WERI-Rb-1 (cell line): ENCODE measurements around the gene LAMA5.

Experiments
- DNase-seq: peaks from one replicate; pipeline ENCODE4 v3.0.0-alpha.2; 2020
- H3K27ac ChIP-seq: fragments of 250-450 bp; sonication (Bioruptor Pico); 2 replicates; pipeline ENCODE4 v1.5.1; 2020; ENCODE audit warnings: mild to moderate bottlenecking, moderate library complexity
- H3K27me3 ChIP-seq: fragments of 250-450 bp; sonication (Bioruptor Pico); 2 replicates; pipeline ENCODE4 v1.5.1; 2021; ENCODE audit warnings: mild to moderate bottlenecking, low read depth, moderate library complexity; ENCODE audit not compliant: insufficient read depth, severe bottlenecking
- H3K36me3 ChIP-seq: fragments of 250-450 bp; sonication (Bioruptor Pico); 2 replicates; pipeline ENCODE4 v1.5.1; 2020; ENCODE audit warnings: mild to moderate bottlenecking, moderate library complexity
- H3K4me3 ChIP-seq: 2 replicates; pipeline ENCODE4 v1.5.1; 2011; ENCODE audit warnings: low read depth, mild to moderate bottlenecking, control low read depth, low read length
- H3K9me3 ChIP-seq: fragments of 250-450 bp; sonication (Bioruptor Pico); 2 replicates; pipeline ENCODE4 v1.5.1; 2021; ENCODE audit warnings: mild to moderate bottlenecking, moderate library complexity; ENCODE audit not compliant: severe bottlenecking
- CTCF ChIP-seq: IDR thresholded peaks from 2 replicates; pipeline ENCODE4 v1.5.1; 2011; ENCODE audit warnings: low read depth, mild to moderate bottlenecking, control low read depth, inconsistent platforms, low read length

LAMA5 gene

GRCh38 chr20:62400021-62400420 is 32.9 kb upstream of the LAMA5 start:
- Histone ChIP-seq H3K27me3 (no peaks in the 10 kb centered on the region), H3K4me3 (no peak overlapping the region), H3K27ac (no peak overlapping the region), H3K36me3 (peaks cover 30% of the 10 kb centered on the region), H3K9me3 (no peaks in the 10 kb centered on the region)
- no peak for TF ChIP-seq CTCF
- DNase-seq, result no peak

DNA sequence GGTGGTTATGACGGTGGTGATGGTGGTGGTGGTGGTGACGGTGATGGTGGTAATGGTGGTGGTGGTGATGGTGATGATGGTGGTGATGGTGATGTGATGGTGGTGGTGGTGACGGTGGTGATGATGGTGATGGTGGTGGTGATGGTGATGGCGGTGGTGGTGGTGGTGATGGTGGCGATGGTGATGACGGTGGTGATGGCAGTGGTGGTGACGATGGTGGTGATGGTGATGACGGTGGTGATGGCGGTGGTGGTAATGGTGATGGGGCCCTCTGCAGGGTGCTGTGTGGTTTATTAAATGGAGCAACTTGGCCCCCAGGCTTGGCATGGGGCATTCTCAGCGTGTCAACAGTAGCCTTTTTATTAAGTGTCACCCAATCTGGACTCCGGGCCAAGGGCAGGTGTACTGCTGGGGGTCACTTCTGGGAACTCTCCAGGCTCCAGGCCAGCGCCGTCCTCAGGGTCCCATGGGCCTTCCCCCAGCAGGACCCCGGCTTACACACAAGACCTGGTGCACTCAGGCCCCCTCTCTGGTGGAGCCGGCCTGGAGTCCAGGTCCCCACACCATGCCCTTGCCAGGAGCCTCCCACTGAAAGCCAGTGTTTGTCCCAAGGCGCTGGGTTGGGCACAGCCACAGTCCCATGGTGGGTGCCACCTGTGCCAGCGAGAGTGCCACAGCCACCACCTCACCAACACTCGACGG is 31.2 kb upstream of the LAMA5 start:
- Histone ChIP-seq H3K4me3 (no peak overlapping the region), H3K27me3 (no peaks in the 10 kb centered on the region), H3K36me3 (peaks cover 33% of the 10 kb centered on the region), H3K9me3 (no peaks in the 10 kb centered on the region), H3K27ac (no peak overlapping the region)
- no peak for TF ChIP-seq CTCF
- DNase-seq, result no peak

DNA sequence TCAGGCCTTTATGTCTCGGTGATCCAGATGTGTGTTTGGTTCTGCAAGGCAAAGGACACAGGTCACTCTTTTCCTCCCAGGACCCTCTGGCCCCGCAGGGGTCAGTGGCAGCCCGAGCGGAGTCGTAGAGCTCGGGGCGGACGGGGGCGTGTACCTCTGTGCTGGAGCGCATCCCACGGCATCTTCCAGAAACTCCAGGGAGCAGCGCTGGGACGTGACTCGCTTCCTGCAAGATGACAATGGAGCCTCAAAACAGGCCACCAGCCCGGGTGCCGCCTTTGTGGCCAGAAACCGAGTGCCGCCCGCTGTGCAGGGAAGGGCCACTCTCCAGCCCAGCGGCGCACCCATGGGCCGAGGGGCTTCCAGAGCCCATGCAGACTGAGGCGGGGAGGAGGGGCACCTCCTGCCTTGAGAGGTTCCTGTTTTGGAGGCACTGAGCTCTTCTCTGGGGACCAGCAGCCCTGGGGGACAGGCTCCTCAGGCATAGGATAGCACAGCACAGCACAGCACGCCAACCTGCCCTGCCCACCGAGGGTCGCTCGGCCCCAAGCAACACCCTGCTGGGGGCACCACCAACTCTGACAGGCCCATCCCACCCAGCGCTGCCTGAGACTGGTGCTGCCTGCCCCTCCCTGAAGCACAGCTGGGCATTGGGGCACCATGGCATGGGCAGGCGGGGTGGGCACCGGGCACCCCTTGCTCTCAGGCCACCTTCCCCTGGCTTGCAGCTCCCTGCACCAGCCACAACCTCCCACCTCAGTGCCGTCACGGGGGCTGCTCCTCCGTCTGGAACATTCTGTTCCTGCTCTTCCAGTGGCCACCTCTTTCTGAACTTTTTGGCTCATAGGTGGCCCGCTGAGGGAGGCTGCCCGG is 29.5 kb upstream of the LAMA5 start:
- TF ChIP-seq CTCF, result no peak
- no peaks in the 10 kb centered on the region for H3K9me3 ChIP-seq
- H3K27me3 ChIP-seq, result no peaks in the 10 kb centered on the region
- H3K36me3 ChIP-seq, result peaks cover 35% of the 10 kb centered on the region
- no peak overlapping the region for H3K4me3 ChIP-seq
- H3K27ac ChIP-seq, result no peak overlapping the region
- no peak for DNase-seq

DNA sequence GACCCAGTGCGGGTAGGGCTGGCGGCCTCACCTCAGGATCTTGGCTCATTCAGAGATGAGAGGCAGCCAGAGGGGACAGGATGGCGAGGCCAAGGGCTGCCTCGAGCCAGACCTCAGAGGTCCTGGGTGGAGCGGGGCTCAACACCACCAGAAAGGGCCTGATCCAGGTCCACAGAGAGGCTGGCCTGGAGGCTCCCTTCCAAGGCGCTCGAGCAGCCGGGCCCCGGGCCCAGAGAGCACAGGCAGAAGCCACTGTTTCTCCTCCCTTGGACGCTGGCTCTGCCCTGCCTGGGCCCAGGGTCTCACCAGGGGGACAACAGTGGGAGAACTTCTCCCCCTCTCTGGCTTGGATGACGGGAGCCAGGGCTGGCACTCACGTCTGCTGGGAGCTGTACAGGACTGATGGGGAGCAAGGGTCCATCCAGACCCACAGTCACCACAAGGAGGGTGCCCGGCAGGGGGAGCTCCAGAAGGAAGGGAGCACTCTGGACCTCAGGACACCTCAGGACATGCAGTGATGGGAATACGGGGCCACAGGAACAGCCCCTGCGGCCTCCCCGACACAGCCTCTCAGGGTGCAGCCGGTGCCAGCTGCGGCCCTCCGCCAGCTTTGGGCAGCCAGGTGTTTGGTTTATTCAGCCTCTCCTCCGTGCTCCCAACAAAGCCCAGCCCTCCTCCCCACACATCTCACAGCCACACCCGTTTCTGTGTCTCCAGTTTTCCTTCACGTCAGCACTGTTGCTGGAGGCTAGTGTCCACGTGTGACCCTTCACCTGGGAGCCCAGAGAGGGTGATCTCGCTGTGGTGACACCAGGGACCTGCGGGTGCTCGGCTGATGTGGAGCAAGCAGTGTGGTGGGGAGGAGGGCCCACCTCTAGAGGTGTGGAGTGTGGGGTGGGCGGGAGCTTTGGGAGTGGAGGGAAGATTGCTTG is 28.5 kb upstream of the LAMA5 start:
- H3K27ac ChIP-seq, result no peak overlapping the region
- no peak overlapping the region for H3K4me3 ChIP-seq
- no peak for TF ChIP-seq CTCF
- peaks cover 44% of the 10 kb centered on the region for H3K36me3 ChIP-seq
- H3K9me3 ChIP-seq, result no peaks in the 10 kb centered on the region
- no peak for DNase-seq
- H3K27me3 ChIP-seq, result no peaks in the 10 kb centered on the region

- no peak for TF ChIP-seq CTCF
- Histone ChIP-seq H3K36me3 (peaks cover 49% of the 10 kb centered on the region), H3K4me3 (no peak overlapping the region), H3K27me3 (no peaks in the 10 kb centered on the region), H3K27ac (no peak overlapping the region), H3K9me3 (no peaks in the 10 kb centered on the region)
- no peak for DNase-seq
These were observed 27.4 kb upstream of the LAMA5 start for GRCh38 chr20:62394248-62395245.
